Activated CD4-positive, alpha-beta T cell treated with anti-CD3 and anti-CD28 coated beads, Interleukin-2, Interleukin-6, amounts not matched to agents 100 ng/mL and 50 ng/mL, durations not matched to agents 16 hours and 8 hours (primary cell): ENCODE results near the gene PBX3.
"Not testable (repeated sequence)": the region's sequence is repeated elsewhere in the genome, so short reads cannot be mapped to it uniquely, and the experiment has no call there.

ENCODE experiments used
- DNase-seq: peaks from one replicate; pipeline ENCODE4 v3.0.0-alpha.2; 2020

Gene PBX3

GRCh38 chr9:125749287-125749935 is 2.2 kb downstream of the PBX3 start:
- DNase-seq = no peak

- no peak for DNase-seq
Observed at GRCh38 chr9:125749951-125750626, 2.9 kb downstream of the PBX3 start.

DNA sequence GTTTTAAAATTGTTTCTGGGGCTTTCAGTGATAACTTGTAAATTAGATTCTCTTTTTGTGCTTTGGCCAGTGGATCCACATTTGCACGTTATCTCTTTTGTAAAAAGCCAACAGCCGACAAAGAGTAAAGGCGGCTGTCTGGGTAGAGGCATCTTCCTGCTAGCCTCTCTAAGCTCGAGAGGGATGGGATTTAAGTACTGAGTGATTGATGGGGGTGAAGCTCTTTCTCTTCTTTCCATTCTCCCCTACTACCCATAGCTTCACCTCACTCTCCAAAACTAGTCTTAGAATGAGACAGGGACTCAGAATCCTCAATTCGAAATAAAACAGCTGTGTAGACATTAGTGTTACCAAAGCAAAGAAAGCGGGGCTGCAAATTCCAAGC is 3.4 kb downstream of the PBX3 start:
- DNase-seq = no peak

DNA sequence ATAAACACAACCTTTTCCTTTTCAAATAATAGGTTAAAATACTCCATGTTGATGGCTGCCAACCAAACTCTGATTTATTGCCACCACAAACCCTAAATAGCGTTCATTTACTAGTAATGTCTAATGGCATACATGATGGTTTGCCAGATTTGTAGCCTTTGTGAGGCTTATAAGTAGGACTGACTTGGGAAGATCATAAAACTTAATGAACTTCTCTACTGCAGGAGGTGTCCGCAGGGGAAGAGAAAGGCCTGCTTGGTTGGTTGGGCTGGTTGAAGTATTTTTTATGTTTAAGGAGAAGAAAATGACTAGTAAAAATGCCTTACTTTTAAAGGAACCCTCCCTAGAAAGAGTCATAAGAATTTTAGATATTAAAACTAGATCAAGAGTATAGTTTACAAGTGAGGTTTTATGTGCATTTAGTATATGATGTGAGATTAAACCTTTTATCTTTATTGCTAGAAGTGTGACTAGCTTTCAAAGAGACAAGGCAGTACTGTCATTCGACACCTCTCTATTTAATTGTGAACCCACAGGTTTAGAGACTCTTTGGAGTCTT is 5.0 kb downstream of the PBX3 start:
- DNase-seq = no peak

GRCh38 chr9:125754096-125754495 is 6.9 kb downstream of the PBX3 start:
- DNase-seq = no peak

- no peak for DNase-seq
Observed at GRCh38 chr9:125755340-125755739, 8.2 kb downstream of the PBX3 start.

- DNase-seq = no peak
Observed at GRCh38 chr9:125756518-125756917, 9.3 kb downstream of the PBX3 start.

DNA sequence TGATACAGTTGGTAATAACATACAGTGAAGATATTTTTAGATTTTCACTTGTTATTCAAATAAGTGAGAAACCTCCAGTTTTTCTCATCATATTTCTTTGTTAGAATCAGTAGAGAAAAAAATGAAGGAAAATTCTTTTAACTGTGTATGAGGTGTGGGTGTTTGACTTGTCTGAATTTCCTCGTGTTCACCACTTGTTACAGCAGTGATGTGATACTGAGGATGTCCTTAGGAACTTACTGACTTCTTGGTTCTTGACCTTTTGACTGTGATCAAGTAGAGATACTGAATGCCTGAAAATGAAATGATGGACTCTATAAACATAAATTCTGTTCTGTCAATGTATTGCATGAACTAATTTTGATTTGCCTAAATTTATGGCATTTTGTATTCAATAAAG is 10.7 kb downstream of the PBX3 start:
- no peak for DNase-seq

GRCh38 chr9:125758986-125759763 is 12.0 kb downstream of the PBX3 start:
- no peak for DNase-seq

DNA sequence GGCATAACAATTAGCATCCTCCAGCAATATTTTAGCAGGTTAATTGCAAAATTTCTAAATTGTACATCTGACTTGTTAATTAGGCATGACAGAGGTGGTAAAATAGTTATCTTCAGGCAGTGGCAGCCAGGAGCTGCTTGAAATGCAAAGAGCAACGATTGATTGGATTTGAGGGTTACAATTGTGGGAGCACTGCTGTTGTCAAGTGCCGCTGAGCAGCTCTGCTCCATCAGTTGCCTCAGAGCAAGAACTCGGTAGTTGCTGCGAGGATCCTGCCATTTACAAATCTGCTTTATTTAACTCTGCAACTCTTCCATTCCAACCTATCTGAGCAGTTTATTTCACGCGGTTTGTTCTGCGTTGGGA is 12.6 kb downstream of the PBX3 start:
- DNase-seq = no peak

DNA sequence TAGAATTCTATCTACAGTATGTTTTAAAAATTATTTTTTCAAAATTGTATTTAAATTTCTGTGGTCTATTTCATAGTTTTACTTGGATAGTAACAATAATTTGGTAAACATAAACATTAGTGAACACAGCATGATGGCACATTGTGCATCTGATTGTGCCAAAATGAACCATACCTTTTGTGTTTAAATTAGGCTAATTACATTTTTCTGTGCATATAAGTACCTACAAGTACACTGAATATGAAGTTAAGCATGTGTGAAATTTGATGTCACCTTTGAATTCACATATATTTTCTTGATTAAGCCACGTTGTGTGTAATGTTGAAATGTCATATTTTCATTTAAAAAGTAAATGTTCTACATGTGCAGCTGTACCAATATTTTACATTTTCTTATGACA is 13.4 kb downstream of the PBX3 start:
- no peak for DNase-seq

GRCh38 chr9:125761676-125762450 is 14.7 kb downstream of the PBX3 start:
- no peak for DNase-seq

- DNase-seq = no peak
Observed at GRCh38 chr9:125763394-125763801, 16.2 kb downstream of the PBX3 start.

GRCh38 chr9:125764198-125764597 is 17.0 kb downstream of the PBX3 start:
- DNase-seq = no peak

DNA sequence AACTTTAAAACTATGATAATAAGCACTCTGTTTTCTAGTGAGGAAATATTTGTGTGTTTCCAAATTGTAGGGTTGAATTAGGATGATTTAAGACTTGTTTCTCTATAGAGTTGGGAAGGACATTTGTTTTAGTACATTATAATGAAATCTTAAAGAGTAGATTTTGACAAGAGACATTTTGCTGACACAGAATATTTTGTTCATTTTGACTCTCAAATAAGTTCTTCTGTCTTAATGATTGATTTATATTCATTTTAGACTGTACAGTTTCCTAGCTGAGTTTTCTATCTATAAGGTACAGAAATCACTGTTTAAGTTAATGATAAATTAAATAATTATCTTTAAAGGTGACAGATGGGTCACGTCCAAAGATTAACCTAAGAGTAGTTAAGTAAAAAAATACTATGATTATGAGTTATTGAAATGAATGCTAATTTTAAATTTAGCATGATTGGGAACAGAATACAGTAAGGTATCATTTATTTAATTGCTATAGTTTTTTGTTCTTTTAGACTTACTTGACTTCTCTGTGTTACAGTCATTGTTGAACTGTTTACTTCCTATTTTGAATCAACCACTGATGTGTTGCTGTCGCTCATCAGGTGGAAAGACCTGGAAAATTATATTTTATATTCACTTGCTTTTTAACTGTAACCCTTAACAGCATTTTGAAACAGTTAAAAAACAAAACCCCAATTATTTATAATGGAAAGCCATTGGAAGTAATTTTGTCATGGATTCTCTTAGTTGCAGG is 19.5 kb downstream of the PBX3 start:
- no peak for DNase-seq

DNA sequence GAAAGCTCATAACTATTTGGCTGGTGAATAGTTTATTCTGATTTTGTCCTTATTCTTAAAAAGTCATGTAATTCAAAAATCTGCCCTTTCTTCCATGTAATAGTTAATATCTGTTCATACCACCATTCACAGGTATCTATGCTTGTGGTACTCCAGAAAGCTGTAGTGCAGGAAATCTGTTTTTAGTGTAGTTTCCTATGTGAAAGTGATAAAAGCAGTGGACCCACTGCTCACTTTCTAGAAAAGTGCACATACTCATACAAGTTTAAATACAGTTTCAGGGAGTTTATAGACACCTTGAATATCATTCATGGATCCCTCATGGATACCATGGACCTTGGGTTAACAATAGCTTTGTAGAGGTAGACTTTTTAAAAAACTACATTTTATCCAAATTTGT is 20.2 kb downstream of the PBX3 start:
- peak; percentile 17 for DNase-seq

DNA sequence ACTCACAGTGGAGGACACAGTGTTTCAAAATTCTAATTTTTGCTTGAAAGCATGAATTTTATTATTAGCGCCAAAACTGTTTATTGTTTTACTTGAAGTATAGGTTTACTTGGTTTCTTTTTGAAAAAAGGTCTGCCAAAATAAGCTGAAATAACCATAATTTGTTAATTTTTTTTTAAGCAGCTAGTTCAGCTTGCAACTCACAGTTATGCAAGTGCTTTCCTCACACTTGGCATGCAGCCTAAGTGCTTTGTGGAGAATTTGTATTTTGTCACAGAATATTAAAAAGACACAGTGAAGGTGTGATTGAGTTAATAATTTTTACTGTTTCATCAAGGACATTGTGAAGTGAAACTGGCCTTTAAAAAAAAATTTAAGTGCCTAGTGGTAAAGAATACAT is 21.6 kb downstream of the PBX3 start:
- DNase-seq = no peak

- DNase-seq = no peak
Observed at GRCh38 chr9:125771037-125771436, 23.9 kb downstream of the PBX3 start.

DNA sequence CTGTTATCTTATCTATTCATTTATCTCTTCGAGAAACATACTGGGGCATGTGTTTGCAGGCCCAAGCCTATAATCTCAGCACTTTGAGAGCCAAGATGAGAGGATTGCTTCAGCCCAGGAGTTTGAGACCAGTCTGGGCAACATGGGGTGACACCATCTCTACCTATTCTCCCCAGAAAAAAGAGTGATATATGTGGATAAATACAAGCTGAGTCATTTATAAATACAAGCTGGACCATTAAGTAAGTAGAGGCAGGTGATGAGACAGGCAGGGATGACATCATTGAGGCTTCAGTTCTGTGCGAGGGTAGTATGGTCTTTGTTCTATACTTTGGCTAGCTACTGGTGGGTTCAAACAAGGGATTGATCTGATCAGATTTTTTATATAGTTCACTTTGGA is 25.6 kb downstream of the PBX3 start:
- DNase-seq = no peak

DNA sequence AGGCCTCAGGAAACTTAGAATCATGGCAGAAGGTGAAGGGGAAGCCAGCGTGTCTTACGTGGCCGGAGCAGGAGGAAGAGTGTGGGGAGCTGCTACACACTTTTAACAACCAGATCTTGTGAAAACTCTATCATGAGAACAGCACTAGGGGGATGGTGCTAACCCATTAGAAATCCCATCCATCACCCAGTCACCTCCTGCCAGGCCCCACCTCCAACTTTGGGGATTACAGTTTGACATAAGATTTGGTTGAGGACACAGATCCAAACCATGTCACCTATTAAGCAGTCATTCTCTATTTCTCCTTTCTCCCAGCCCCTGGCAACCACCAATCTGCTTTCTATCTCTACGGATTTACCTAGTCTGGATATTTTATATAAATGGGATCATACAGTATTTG is 26.9 kb downstream of the PBX3 start:
- DNase-seq = no peak

GRCh38 chr9:125776789-125777188 is 29.6 kb downstream of the PBX3 start:
- DNase-seq = not testable (repeated sequence)

- DNase-seq = not testable (repeated sequence)
Observed at GRCh38 chr9:125778538-125779219, 31.5 kb downstream of the PBX3 start.
